ENCODE results near the gene RAB6B. TPM values are rescaled to one million over a fixed set of nuclear protein-coding genes. Genes with fewer than 3 reads are reported as not detected.

The RAB6B gene
- polyA plus RNA-seq, 1 donor: 15.3 TPM

DNA sequence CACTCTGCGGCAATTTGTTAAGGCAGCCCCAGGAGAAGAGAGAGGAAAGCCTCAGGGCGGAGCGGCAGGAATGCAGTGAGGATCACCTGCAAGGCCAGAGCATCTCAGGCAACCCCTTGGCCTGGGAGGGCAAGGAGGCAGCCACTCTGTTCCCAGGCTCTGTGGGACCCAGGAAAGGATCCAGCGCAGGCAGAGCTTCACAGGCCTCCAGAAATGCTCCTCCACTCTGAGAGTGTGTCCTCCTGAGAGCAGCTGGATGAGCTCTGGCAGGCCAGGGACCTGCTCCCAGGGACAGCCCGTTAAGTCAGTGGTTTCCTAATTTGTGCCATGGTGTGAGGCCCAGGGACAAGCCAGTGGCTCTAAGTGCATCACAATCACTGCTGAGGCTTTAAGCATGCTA is 35.2 kb downstream of the RAB6B start:
- DNase-seq: no peak

DNA sequence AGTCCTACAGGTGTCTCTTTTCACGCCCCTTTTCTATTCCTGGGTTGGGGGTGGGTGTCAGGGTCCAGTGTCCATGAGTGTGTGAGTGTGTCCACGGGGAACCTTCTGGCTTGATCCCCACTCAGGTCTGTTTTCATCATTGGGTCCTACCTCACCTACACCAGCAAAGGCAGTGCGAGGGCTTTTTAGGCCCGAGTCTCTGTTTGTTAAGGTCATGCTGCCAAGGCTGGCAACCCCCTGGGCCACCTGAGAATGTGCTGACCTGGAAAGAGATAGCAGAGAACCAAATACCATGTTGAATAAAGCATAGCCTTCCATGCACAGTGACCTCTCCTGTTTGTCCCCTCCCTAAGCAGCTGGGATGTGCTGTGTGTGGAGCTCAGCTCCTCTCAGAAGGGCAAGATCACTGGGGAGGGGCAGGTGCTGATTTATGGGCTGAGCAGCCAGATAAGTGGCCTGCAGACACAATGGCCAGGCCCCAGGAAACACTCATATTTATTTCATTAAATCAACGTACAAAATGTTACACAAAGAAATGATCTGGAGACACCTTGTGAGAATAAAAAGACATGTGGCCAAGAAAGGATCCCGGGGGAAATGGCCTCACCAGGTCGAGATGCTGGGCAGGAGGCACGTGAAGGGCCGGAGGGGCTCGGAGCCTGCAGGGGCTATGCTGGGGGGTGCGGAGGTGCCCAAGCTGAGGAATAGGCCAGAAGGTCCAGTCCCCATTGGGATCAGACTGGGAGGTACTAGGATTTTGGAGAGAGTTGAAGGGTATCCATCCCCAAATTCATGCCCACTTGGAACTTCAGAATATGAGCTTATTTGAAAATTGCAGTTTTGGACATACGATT is 36.1 kb downstream of the RAB6B start:
- DNase-seq: no peak

DNA sequence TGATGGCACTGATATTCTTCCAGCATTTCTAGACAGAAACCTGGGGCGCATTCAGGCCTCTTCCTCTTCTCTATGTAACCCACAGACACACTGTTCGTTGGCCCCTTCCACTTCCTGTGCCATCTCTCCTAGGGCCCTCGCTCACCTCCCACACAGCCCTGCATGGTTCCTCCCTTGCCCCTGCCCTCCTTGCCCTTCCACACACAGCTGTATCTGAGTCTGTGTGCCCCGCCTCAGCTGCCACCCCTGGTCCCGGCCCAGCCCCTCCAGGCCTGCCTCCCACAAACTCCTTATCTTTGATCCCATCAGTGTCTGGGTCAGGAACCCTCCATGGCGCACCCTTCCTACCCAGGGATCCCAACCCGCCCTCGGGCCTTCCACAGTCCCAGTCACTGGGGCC is 37.9 kb downstream of the RAB6B start:
- no peak for DNase-seq

DNA sequence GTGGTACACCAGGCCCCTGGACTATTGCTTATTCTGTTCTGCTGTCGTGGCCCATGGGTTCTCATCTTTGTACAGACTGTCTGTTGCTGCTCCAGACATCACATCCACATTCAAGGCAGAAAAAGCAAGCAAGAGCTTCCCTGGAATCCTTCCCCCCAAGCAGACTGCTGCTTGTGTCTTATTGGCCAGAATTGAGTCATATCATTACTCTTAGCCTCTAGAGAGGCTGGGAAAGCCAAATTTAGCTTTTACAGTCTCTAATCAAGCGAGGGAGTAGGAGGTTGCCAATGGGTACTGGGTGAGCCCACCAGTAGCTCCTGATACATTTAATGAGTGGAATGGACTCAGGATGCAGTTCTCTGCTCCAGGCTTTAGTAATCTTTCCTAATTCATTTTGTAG is 39.4 kb downstream of the RAB6B start:
- DNase-seq: no peak

DNA sequence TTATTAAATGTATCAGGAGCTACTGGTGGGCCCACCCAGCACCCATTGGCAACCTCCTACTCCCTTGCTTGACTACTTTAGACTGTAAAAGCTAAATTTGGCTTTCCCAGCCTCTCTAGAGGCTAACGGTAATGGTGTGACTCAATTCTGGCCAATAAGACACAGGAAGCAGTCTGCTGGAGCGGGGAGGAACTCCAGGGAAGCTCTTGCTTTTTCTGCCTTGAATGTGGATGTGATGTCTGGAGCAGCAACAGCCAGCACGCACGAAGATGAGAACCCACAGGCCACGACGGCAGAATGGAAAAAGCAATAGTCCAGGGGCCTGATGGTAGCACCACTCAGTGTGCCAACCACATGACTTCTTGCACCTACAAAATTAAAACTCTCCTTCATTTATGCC is 39.9 kb downstream of the RAB6B start:
- no peak for DNase-seq

DNA sequence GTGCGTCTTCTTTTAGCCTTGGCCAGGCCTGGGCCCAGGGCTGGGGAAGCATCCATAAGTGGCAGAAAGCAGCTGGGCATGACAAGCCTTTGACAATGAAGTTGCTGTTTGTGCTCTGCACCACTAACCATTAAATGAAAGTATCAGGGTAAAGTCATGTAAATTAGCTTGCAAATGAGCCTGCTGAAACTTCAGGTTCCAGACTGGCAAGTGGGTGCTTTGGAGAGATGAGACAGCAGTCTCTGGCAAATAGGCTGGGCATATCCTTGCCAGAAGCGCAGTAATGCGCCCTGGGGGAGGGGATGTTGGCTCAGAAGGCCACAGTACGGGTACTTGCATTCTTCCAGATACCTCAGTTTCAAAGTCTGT is 40.7 kb downstream of the RAB6B start:
- DNase-seq: no peak

DNA sequence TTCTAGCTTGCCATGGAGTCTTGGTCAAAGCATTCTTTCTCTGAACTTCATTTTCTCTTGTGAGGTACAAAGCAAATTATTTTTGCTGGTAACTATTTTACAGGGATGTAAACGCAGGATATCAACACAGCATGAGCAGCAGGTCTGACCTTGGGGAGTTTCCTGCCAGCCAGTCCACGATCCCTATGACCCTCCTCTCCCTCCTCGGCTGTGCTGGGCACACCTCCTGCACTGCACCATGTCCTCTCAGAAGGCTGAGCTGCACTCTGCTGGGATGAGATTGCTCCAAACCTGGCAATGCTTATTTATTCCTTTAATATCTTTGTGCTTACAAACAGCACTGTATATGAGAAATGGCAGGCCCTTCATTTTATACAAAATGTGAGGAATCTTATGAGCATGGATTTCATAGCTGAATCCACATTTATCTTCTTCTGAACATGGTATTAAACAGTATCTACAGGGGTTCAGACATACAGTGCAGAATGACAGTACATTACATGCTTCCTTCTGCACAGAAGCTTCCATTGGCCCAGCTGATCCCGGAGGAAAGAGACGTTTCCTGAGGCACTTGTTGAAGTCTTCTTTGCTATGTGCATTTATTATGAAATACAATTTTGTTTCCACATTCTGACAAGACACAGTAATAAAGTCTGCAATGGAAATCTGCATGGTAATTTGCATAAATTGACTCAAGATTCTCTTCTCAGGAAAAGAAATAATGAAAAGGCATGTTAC is 41.2 kb downstream of the RAB6B start:
- no peak for DNase-seq

DNA sequence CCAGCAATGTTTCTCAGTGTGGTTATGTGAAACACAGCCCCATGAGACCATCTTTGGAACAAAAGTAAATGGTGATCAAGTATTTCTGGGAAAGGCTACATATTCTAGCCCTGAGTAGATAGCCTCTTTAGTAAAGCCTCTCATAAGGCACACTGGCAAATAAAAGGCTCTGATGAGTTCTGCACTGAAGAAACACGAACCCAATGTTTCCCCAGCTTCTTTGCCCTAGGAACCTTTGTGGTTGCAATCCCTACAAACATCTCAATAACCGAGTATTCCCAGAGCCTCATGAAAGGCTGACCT is 41.8 kb downstream of the RAB6B start:
- DNase-seq: no peak

DNA sequence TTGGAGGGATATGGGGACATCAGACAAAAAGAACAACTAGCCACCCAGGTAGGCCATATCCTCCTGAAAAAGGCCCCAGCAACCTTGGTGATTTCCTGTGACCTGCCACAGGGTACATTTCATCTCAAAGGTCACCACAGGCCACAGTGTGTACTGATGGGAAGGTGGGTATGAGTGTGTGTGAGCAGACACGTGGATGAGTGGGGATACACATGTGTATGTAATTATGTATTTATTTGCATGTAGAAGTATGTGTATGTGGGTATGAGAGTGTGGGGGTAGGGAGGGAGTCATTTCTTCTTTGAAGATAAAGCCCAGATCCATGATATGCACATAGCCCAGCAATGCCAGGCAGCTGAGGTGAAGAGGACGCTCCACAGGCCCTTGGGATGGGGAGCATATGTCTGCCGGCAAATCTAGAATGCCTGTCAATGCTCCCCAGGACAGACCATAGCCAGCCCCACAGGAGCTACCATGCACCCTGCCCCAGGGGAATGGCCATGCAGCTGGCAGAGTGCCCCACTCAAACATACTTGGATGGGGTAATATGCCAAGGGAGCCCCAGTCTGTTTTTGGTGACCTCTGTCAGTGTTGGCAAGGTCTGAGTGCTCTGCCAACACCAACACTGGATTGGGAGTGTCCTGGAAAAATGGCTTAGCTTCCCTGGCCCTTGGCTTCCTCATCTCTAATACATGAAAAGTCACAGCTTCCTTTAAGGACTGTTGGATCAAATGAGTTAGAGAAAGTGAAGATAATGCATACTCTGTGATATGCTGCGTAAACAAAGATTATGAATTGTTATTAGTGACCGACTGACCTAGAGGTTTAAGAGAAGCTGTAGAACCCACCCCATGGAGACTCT is 42.4 kb downstream of the RAB6B start:
- no peak for DNase-seq

DNA sequence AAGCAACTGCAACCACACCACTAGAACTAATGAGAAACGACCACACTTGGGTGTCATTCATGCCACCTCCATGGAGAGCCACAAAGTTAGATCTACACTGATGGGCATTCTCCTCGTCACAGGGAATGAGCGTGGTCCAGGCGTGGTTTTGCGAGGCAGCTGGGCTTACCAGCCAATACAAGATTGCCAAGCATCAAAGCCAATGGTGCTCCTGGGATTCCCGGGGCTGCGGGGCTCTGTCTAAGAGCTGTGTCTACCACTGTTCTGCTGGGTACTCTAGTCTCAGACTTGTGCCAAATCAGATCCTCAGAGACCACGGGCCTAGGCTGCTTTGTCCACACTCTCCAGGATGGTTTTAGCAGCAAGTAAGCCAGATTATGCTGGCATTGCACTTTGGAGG is 43.8 kb downstream of the RAB6B start:
- no peak for DNase-seq

DNA sequence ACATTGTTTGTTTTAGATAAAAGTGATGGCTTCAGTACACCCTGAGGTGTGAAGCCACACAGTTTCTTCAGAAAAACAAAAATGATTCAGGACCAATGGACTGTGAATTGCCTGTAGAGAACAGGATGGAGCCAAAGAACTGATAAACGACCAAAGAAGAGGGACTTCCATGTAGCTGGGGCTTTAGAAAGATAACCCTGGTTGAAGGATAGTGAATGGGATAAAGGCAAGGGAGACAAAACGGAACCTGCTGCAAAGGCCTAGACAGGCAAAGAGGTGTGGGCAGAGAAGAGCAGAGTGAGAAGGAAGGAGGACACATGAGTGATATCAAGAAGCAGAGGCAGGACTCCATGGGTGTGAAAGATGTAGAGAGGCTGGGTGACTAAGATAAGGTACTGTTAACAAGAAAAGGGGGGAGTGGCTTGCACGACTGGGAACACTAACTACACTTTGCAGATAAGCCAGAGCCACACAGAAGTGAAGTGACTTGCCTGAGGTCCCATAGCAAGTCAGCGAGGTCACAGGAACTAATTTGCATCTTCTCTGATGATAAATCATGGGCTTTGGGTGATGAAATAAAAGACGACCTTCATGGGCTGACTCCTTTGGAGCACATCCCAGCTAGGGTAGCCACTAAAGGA is 44.3 kb downstream of the RAB6B start:
- no peak for DNase-seq

DNA sequence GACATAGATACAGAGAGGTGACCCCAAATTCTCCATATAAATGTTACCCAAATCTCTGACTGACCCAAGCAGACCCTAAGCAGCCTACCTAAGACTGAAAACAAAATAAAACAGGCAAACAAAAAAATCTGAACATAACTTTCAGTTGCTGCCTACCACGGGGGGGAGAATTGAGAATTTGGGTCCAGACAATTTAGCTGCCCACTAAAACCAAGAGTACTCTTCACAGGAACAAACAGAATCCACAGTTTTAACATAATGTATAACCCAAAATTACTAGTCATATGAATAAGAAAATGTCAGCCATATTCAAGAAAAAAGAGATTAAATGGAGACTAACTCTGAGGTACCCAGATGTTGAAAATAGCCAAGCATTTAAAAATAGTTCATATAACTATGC is 45.6 kb downstream of the RAB6B start:
- no peak for DNase-seq

DNA sequence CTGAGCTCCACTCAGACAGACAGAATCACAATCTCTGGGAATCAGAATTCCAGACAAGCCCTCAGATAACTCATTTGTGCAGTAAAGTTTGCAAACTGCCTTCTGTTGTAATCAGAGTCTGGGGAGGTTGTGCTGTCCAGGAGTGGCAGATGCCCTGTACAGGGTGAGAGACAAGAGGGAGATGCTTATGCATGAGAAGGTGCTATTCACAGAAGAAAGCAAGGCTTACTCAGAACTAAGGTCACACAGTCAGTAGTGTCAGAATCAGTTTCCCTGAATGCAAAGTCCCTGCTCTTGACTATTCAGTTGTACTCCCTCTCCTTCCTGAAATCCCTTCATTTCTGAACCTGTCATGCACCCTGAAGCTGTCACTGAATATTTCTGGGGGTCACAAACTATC is 46.3 kb downstream of the RAB6B start:
- DNase-seq: no peak

DNA sequence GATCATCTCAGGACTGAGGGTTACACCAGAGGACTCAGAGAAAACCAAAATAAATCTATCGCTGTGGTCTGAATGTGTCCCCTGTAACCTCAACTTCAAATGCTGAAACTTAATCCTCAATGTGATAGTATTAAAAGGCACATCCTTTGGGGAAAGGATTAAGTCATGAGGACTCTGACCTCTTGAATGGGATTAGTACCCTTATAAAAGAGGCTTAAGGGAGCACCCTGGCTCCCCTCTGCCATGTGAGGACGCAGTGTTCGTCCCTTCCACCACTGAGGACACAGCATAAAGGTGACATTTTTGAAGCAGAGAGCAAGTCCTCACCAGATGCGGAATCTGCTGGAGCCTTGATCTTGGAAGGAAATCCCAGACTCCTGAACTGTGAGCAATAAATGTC is 50.6 kb downstream of the RAB6B start:
- DNase-seq: no peak

DNA sequence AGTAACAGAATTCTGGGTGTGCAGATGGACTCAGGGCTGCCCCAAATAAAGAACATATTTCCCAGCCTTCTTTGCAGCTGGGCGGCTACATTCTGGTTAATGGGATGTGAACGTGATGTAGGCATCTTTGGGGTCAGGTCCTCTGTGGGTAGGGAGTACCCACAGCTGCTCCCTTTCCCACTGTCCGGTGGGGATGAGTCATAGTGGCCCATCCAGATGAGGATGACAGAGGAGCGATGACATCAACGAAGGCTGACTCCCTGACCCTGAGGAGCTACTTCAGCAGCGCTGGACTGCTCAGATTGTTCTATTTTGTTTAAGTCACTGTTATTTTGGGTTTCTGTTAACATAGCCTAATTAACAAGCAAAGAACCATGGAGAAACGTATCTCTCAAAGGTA is 52.0 kb downstream of the RAB6B start:
- DNase-seq: no peak

DNA sequence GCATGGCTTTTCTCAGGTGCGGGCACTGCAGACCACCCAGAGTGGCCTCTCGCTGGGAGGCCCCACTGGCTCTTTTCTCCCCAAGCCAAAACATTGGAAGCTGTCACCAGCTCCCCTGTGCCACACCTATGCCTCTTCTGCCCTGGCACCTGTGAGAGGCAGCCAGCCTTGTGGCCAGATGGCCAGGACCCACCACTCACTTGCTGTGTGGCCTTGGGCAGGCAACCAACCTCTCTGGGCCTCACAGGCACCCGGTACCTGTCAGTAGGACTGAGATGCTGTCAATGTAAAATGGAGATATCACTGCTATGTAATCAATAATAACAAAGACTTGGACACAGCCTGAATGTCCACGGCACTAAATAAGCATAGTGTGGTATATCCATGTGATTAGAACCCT is 53.5 kb downstream of the RAB6B start:
- DNase-seq: no peak

DNA sequence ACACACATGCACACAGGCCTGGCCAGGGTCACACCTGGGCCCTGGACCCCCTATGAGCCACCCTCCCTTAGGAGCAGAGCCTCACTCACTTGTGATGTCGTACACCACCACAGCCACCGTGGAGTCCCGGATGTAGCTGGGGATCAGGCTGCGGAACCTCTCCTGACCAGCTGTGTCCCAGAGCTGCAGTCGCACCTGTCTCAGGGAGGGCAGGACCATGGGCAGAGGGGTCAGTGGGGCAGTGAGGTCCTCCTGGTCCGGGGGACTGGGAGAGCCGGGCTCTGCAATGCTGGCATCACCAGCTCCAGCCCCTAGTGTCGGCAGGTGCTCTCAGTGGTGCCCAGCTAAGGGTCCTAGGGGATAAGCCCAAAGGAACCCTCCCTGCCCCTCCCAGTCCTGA is 54.5 kb downstream of the RAB6B start:
- no peak for DNase-seq

DNA sequence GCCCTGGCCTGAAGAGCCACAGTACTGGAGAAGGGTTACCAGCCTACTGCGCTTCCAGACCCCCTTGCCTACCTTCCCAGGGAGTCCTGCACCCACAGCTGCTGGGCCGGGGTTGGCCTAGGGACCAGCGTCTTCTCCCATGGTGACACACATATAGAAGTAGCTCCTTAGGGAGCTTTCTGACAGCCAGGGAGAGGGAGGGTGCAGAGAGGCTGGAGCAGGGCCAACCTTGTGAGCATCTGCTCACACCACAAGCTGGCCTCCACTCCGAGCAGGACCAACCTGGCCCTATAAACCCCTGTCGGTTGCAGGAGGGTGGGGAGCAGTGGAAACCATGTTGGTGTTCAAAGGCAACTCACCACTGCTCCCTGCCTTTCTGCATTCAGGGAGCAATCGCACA is 54.9 kb downstream of the RAB6B start:
- no peak for DNase-seq

DNA sequence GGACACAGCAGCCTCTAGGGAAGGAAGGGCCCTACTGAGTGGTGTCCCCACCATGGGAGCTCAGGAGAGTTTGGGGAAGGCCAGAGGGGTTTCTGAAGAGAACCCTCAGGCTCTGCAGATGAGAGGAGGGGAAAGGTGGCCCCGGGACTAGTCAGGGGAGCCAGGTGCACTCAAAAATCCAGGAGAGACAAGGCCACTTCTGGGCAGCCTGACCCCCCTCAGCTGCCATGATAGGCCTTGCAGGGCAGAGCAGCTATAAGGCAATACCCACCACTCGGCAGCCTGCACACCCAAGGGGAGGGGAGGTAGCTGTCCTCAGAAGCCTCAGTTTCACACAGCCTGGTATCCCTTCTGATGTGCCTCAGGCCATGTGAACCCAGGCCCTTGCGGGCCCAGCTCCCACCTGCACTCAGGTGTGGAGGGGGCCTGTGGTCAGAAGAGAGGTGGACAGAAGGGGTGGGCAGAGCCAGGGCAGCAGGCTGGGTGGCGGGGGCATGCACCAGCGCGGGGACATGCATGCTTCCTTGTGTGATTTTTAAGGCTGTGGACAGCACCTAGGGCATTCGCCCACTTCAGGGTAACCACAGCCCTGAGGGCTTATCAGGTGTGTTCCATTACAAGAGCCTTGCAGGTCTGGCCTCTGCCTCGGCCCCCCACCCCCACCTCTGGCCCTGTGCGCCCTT is 55.5 kb downstream of the RAB6B start:
- no peak for DNase-seq

DNA sequence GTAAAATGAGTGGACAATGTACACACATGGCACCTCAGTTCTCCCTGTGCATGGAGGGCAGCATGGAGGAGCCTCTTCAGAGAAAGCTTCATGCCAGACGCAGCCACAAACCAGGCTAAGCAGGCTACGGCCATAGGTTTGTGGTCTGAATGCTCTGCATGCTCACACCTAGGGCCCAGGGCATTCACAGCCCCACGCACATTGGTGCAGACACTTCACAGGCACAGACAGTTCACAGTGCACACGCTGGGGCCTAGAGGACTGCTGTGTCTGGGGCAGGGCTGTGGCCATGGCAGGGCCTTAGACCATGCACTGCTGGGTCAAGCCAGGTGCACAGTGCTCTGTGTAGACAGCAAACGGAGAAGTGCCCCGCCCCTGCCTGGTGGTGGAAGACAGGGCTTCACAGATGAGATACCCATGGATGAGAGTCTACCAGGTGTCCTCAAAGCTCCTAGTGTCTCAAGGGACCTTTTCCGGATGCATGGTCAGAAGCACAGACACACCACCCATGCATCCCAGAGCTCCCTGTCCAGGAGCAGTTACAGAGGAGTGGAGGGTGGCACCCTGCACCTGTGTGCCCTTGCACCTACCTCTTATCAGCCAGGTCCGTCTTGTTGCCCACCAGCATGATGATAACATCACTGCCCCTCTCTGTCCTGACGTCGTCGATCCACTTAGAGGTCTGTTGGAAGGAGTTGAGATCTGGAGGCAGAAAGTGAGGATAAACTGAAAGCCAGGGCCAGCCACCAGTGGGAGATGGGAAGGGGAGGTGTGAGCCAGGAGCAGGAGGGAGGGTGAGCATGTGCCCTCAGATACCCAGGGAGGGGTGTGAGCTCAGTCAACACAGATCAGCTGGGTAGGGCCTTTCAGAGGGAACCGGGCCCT is 56.5 kb downstream of the RAB6B start:
- no peak for DNase-seq

DNA sequence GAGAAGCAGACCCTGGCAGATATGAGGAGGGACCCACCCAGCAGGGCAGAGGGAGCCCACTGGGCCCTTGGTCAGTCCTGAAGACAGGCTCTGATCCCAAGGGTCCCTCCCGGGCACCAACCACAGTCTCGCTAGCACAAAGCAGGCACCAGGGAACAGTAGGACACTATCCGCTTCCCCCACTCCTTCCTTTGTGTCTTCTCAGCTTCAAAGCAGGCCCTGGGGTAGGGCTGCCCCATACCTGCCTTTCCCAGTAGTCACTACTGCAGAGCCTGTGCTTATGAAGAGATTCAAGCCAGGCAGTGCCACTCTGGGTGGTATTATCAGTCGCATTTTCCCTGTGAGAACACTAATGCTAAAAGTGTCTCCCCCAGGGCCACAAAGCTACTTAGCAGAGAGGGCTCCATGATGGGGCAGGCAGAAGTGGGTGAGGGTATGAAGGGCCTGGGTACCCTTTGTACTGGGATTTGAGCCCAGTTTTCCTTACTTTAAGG is 57.3 kb downstream of the RAB6B start:
- DNase-seq: no peak
